Breast epithelium (tissue), 4 donors: Measurements from ENCODE around the gene IFT57. TPM values are rescaled to one million over a fixed set of nuclear protein-coding genes. Genes with fewer than 3 reads are reported as not detected.
A peak's percentile ranks its signal among the peaks of the same experiment; 100 is the strongest.
"Not testable (repeated sequence)": the region's sequence is repeated elsewhere in the genome, so short reads cannot be mapped to it uniquely, and the experiment has no call there.

Source experiments
- DNase-seq, 2 donors: peaks; one replicate each; pipeline ENCODE4 v3.0.0-alpha.2; 2019; ENCODE audit warnings: low spot score in 2 of 2
- H3K27ac ChIP-seq, 2 donors: fragments of 200-600 bp; sonication (generic) in 1 of 2; one replicate each; pipeline ENCODE4 v1.5.1; 2016 to 2019; ENCODE audit warnings: mild to moderate bottlenecking in 1 of 2
- H3K27me3 ChIP-seq, 2 donors: fragments of 200-600 bp; sonication (generic) in 1 of 2; one replicate each; pipeline versions ENCODE4 v1.5.1 to v1.6.0; 2017 to 2019; ENCODE audit warnings: control low read depth in 1 of 2, mild to moderate bottlenecking in 1 of 2
- H3K36me3 ChIP-seq: fragments of 200-600 bp; one replicate; pipeline ENCODE4 v1.5.1; 2019
- H3K4me1 ChIP-seq, 2 donors: fragments of 200-600 bp; sonication (generic); one replicate each; pipeline ENCODE4 v1.5.1; 2016 to 2019; ENCODE audit warnings: control low read depth in 1 of 2
- H3K4me3 ChIP-seq, 3 donors: fragments of 200-600 bp; sonication (generic); 1 replicate in 2 of 3; 2 replicates in 1 of 3; pipeline ENCODE4 v1.5.1; 2016 to 2019; ENCODE audit warnings: mild to moderate bottlenecking in 3 of 3, moderate library complexity in 2 of 3
- H3K9me3 ChIP-seq, 2 donors: fragments of 200-600 bp; sonication (generic) in 1 of 2; one replicate each; pipeline ENCODE4 v1.5.1; 2016 to 2019; ENCODE audit warnings: control low read depth in 1 of 2
- POLR2A ChIP-seq: fragments of 450-650 bp; IDR thresholded peaks from one replicate; pipeline ENCODE4 v1.6.1; 2016; ENCODE audit warnings: antibody characterized with exemption, mild to moderate bottlenecking, moderate library complexity
- POLR2AphosphoS5 ChIP-seq, 3 donors: sonication (generic); formaldehyde crosslinking; IDR thresholded peaks; one replicate each; pipeline ENCODE4 v1.6.1; 2017; ENCODE audit warnings: antibody characterized with exemption in 3 of 3
- intact Hi-C: fragments of 100-400 bp; cut with DNase I; formaldehyde crosslinking; loops from one replicate; pipeline ENCODE4 v1.15.1; 2023; ENCODE audit warnings: low total_unique reads
- total RNA-seq, 3 donors: library from RNA; depleted of rRNA; stranded (reverse); fragments of >200 nt; gene quantifications; one replicate each; pipeline ENCODE4 v1.1.0, GENCODE V29; 2016
- TF ChIP-seq, protein P1 (sequence below), 3 donors: fragments of 450-650 bp; IDR thresholded peaks; one replicate each; pipeline ENCODE4 v1.5.1; 2016 to 2017; ENCODE audit warnings: antibody characterized with exemption in 3 of 3, mild to moderate bottlenecking in 3 of 3, moderate library complexity in 3 of 3

IFT57 gene, protein sequence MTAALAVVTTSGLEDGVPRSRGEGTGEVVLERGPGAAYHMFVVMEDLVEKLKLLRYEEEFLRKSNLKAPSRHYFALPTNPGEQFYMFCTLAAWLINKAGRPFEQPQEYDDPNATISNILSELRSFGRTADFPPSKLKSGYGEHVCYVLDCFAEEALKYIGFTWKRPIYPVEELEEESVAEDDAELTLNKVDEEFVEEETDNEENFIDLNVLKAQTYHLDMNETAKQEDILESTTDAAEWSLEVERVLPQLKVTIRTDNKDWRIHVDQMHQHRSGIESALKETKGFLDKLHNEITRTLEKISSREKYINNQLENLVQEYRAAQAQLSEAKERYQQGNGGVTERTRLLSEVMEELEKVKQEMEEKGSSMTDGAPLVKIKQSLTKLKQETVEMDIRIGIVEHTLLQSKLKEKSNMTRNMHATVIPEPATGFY
- 10 to 100 TPM; 44.2 to 74.2 (median 68.5) TPM for total RNA-seq

DNA sequence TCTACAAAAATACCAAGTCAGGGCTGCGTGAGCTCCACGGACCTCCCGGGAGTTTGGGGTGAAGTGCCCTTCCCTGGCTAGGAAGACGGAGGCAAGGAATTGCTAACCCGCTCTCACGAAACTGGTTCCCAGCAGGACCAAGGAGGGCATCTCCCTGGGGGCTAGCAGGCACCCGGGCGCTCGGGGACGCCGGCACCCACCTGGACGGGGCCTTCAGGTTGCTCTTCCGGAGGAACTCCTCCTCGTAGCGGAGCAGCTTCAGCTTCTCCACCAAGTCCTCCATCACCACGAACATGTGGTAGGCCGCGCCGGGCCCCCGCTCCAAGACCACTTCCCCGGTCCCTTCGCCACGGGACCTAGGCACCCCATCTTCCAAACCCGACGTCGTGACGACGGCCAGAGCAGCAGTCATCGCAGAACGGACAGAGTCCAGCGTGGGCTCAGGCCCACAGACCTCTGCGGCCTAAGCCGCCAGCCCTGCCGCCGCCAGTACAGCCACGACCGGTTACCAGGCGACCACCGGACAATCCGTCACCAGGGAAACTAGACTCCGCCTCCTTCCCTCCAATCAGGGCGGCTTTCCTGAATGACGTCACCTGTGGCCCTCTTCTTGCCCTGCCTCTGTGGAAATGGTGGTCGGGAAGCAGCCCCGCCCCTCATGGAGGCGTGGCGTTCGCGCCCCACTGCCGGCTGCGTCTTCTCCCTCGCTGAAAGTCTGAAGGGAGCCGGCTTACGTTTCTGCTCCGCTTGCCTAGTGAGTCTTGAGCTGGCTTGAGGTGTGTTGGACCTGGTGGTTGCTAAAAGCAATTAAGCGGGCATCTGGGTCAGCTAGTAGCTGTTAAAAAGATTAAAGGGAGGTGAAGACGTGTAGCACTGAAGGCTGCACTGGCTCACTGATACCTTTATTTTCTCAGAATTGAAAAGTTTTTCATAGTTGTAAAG is at the start of gene IFT57:
IFT57 (minus strand) TSS at position 514 of the 942 bp plus-strand sequence; CDS start at position 412, 102 bp downstream.
- no peaks in the 10 kb centered on the region for H3K9me3 ChIP-seq
- intact Hi-C loops = loop anchor here (2.0 kb wide), 1 partner anchor 131 kb away; the partner anchor contains the start of gene CD47

DNA sequence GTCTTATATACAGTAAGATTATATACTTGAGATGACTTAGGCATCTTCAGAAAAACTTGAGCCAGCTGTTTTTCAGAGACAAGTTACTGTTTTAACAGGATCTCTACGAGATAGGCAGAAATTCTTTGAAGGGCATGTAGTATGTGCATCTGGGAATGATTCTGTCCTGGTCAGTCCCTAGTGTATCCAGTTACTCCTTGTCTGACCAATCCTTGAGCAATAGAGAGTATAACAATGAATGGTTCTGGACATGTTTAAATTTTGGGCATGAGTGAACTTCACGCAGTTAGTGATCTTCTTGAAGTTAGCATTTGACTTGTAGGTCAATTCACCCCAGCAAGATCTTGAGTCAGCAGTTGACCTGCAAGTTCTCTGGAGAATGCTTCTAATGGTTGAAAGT is 49.4 kb upstream of the IFT57 start:
- peaks cover 0 to 5% of the 10 kb centered on the region in 2 donors for H3K9me3 ChIP-seq
- no peak for TF ChIP-seq POLR2A
- TF ChIP-seq POLR2AphosphoS5 (IDR thresholded peaks at IDR 0.05) = no peak
- TF ChIP-seq, protein P1, sequence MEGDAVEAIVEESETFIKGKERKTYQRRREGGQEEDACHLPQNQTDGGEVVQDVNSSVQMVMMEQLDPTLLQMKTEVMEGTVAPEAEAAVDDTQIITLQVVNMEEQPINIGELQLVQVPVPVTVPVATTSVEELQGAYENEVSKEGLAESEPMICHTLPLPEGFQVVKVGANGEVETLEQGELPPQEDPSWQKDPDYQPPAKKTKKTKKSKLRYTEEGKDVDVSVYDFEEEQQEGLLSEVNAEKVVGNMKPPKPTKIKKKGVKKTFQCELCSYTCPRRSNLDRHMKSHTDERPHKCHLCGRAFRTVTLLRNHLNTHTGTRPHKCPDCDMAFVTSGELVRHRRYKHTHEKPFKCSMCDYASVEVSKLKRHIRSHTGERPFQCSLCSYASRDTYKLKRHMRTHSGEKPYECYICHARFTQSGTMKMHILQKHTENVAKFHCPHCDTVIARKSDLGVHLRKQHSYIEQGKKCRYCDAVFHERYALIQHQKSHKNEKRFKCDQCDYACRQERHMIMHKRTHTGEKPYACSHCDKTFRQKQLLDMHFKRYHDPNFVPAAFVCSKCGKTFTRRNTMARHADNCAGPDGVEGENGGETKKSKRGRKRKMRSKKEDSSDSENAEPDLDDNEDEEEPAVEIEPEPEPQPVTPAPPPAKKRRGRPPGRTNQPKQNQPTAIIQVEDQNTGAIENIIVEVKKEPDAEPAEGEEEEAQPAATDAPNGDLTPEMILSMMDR (IDR thresholded peaks at IDR 0.05) = no peak
- no peaks in the 10 kb centered on the region for H3K4me1 ChIP-seq
- no peaks in the 10 kb centered on the region for H3K27me3 ChIP-seq
- H3K36me3 ChIP-seq = no peaks in the 10 kb centered on the region
- intact Hi-C loops = no loop called here
- H3K27ac ChIP-seq = no peak overlapping the region
- no peak for DNase-seq
- H3K4me3 ChIP-seq = no peak overlapping the region

More for the DNA sequence above, at the start of gene IFT57:
- H3K36me3 ChIP-seq = no peaks in the 10 kb centered on the region
- TF ChIP-seq, protein P1 (IDR thresholded peaks at IDR 0.05) = no peak
- TF ChIP-seq POLR2AphosphoS5 (IDR thresholded peaks at IDR 0.05) = peak; percentile 81 to 93 (median 82)
- TF ChIP-seq POLR2A = peak; percentile 30
- peak; percentile 95 to 98 for DNase-seq
- H3K27ac ChIP-seq = peak within 1 kb of the TSS; percentile 91 to 94
- peak within 1 kb of the TSS; percentile 69 to 87 (median 81) for H3K4me3 ChIP-seq
- no peaks in the 10 kb centered on the region for H3K27me3 ChIP-seq
- peaks cover 0 to 9% of the 10 kb centered on the region in 2 donors for H3K4me1 ChIP-seq

DNA sequence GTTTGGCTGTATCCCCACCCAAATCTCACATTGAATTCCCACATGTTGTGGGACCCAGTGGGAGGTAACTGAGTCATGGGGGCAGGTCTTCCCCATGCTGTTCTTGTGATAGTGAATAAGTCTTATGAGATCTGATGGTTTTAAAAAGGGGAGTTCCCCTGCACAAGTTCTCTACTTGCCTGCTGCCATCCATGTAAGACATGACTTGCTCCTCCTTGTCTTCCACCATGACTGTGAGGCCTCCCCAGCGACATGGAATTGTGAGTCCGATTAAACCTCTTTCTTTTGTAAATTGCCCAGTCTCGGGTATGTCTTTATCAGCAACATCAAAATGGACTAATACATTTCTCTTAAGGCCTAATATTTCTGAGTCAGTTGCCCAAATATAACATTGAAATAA is 46.0 kb upstream of the IFT57 start:
- H3K9me3 ChIP-seq, DNase-seq, H3K36me3 ChIP-seq, H3K4me3 ChIP-seq, intact Hi-C loops, H3K27me3 ChIP-seq, H3K27ac ChIP-seq, H3K4me1 ChIP-seq: not testable (repeated sequence)

DNA sequence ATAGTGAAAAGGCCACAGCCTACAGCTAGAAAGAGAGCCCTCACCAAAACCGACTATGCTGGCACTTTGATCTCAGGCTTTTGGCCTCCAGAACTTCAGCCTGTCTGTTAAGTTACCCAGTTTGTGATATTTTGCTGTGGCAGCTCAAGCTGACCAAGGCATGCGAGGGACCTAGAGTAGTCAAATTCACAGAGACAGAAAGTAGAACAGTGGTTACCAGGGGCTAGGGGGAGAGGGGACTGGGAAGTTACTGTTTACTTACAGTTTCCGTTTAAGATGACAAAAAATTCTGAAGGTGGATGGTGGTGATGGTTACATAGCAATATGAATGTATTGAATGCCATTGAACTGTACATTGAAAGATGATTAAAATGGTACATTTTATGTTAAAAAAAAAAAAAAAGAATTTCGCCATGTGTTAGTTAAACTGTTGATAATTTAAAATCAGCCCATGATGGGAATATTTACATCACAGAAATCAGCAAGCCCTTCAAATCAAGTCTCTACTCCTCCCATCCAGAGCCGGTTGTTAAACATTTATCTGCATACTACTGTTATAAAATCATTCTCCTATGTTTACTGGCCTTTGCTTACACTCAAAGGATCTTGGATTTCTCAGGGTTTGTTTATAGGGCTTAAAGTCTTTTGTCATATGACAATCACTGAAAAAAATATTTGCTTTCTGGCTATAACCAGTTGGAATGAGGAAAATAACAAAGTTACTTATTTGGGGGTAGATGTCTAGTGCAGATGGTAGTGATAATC is 42.5 kb upstream of the IFT57 start:
- H3K9me3 ChIP-seq, H3K4me3 ChIP-seq, H3K4me1 ChIP-seq: not testable (repeated sequence)

DNA sequence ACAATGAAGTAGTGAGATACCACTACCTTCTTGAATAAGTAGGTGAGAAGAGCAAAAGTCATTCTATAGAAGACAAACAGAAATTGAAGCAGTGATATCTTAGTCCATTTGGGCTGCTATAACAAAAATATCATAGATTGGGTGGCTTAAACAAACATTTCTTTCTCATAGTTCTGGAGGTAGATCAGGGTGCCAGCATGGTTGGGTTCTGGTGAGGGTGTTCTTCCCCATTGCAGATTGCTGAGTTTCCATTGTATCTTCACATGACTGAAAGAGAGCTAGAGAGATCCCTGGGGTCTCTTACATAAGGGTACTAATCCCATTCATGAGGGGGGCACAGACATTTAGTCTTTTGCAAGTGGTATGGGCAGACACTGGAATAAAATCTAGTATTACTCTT is 32.9 kb upstream of the IFT57 start:
- TF ChIP-seq, protein P1 (IDR thresholded peaks at IDR 0.05) = no peak
- no peak for TF ChIP-seq POLR2AphosphoS5 (IDR thresholded peaks at IDR 0.05)
- no peak for TF ChIP-seq POLR2A
- no peaks in the 10 kb centered on the region for H3K36me3 ChIP-seq
- intact Hi-C loops = no loop called here
- DNase-seq = no peak
- no peaks in the 10 kb centered on the region for H3K4me1 ChIP-seq
- H3K27me3 ChIP-seq = no peaks in the 10 kb centered on the region
- no peak overlapping the region for H3K27ac ChIP-seq
- no peak overlapping the region for H3K4me3 ChIP-seq
- no peaks in the 10 kb centered on the region for H3K9me3 ChIP-seq

More for the DNA sequence above, 42.5 kb upstream of the IFT57 start:
- H3K27me3 ChIP-seq, intact Hi-C loops, H3K27ac ChIP-seq, DNase-seq, H3K36me3 ChIP-seq: not testable (repeated sequence)
